ENCODE results near the gene DDX59. TPM values are rescaled to one million over a fixed set of nuclear protein-coding genes. Genes with fewer than 3 reads are reported as not detected.

The DDX59 gene
- total RNA-seq, 2 donors from 2014 or later: 22.1 to 23.9 TPM

GRCh38 chr1:200670242-200671118 is 773 bp upstream of the DDX59 start:
- Mint-ChIP-seq H3K4me1 (peaks cover 24% of the 10 kb centered on the region), H3K9me3 (no peaks in the 10 kb centered on the region), H3K4me3 (peak overlapping the region; percentile 84), H3K27ac (peak overlapping the region; percentile 95), H3K27me3 (ENCODE audit: insufficient read depth) (no peaks in the 10 kb centered on the region), H3K36me3 (ENCODE audit: low read depth) (peaks cover 13% of the 10 kb centered on the region)
- Histone ChIP-seq H3K4me1 (ENCODE audit: control insufficient read depth, insufficient read depth, low read length) (peaks cover 5% of the 10 kb centered on the region), H3K27ac (ENCODE audit: low read depth, low read length) (peak overlapping the region; percentile 53), H3K36me3 (ENCODE audit: control insufficient read depth, insufficient read depth, low read length) (peaks cover 16% of the 10 kb centered on the region), H3K4me3 (ENCODE audit: low read length) (peak overlapping the region; percentile 95), H3K9ac (ENCODE audit: extremely low read depth, low read length, poor library complexity, severe bottlenecking) (peak overlapping the region; percentile 82), H3K27me3 (ENCODE audit: control insufficient read depth, insufficient read depth, low read length, poor library complexity, severe bottlenecking) (no peaks in the 10 kb centered on the region), H3K9me3 (ENCODE audit: control insufficient read depth, low read length) (no peaks in the 10 kb centered on the region)
- DNase-seq: no peak
- TF ChIP-seq CTCF (conservative IDR thresholded peaks at IDR 0.05): no peak
- 25 to 50% methylated on average over 2 to 12 of the region's 14 CpGs for WGBS, 2 experiments (ENCODE audit: insufficient coverage in 1 of 2, insufficient read length in 1 of 2)

GRCh38 chr1:200668514-200669313 is 993 bp downstream of the DDX59 start:
- H3K4me3 ChIP-seq (ENCODE audit: low read length): peak overlapping the region; percentile 82
- no peaks in the 10 kb centered on the region for H3K9me3 Mint-ChIP-seq
- peaks cover 27% of the 10 kb centered on the region for H3K36me3 Mint-ChIP-seq (ENCODE audit: low read depth)
- peak overlapping the region; percentile 98 for H3K27ac ChIP-seq (ENCODE audit: low read depth, low read length)
- DNase-seq: no peak
- H3K27me3 ChIP-seq (ENCODE audit: control insufficient read depth, insufficient read depth, low read length, poor library complexity, severe bottlenecking): no peaks in the 10 kb centered on the region
- WGBS, 2 experiments (ENCODE audit: insufficient coverage in 1 of 2, insufficient read length in 1 of 2): 29 to 35% methylated on average over 6 to 7 of the region's 7 CpGs
- TF ChIP-seq CTCF (conservative IDR thresholded peaks at IDR 0.05): no peak
- peak overlapping the region; percentile 89 for H3K9ac ChIP-seq (ENCODE audit: extremely low read depth, low read length, poor library complexity, severe bottlenecking)
- peaks cover 29% of the 10 kb centered on the region for H3K36me3 ChIP-seq (ENCODE audit: control insufficient read depth, insufficient read depth, low read length)
- H3K4me3 Mint-ChIP-seq: peak overlapping the region; percentile 84
- H3K27me3 Mint-ChIP-seq (ENCODE audit: insufficient read depth): no peaks in the 10 kb centered on the region
- H3K27ac Mint-ChIP-seq: peak overlapping the region; percentile 40
- peaks cover 33% of the 10 kb centered on the region for H3K4me1 Mint-ChIP-seq
- no peaks in the 10 kb centered on the region for H3K9me3 ChIP-seq (ENCODE audit: control insufficient read depth, low read length)
- peaks cover 5% of the 10 kb centered on the region for H3K4me1 ChIP-seq (ENCODE audit: control insufficient read depth, insufficient read depth, low read length)

- Histone ChIP-seq H3K4me1 (ENCODE audit: control insufficient read depth, insufficient read depth, low read length) (peaks cover 5% of the 10 kb centered on the region), H3K27me3 (ENCODE audit: control insufficient read depth, insufficient read depth, low read length, poor library complexity, severe bottlenecking) (no peaks in the 10 kb centered on the region), H3K9ac (ENCODE audit: extremely low read depth, low read length, poor library complexity, severe bottlenecking) (no peak overlapping the region), H3K36me3 (ENCODE audit: control insufficient read depth, insufficient read depth, low read length) (peaks cover 48% of the 10 kb centered on the region), H3K27ac (ENCODE audit: low read depth, low read length) (no peak overlapping the region), H3K9me3 (ENCODE audit: control insufficient read depth, low read length) (no peaks in the 10 kb centered on the region), H3K4me3 (ENCODE audit: low read length) (no peak overlapping the region)
- peak overlapping the region; percentile 52 for H3K27ac Mint-ChIP-seq
- peaks cover 45% of the 10 kb centered on the region for H3K36me3 Mint-ChIP-seq (ENCODE audit: low read depth)
- H3K9me3 Mint-ChIP-seq: no peaks in the 10 kb centered on the region
- peak; percentile 61 for DNase-seq
- no peaks in the 10 kb centered on the region for H3K27me3 Mint-ChIP-seq (ENCODE audit: insufficient read depth)
- peaks cover 33% of the 10 kb centered on the region for H3K4me1 Mint-ChIP-seq
- H3K4me3 Mint-ChIP-seq: no peak overlapping the region
- WGBS, 2 experiments (ENCODE audit: insufficient coverage in 1 of 2, insufficient read length in 1 of 2): 92 to 96% methylated on average over 8 of the region's 8 CpGs
- TF ChIP-seq CTCF (conservative IDR thresholded peaks at IDR 0.05): no peak
These were observed 3.4 kb downstream of the DDX59 start for GRCh38 chr1:200666309-200666708.
